HG03159 (cell line): ENCODE results near the gene SAPCD1.
"Not testable (repeated sequence)": the region's sequence is repeated elsewhere in the genome, so short reads cannot be mapped to it uniquely, and the experiment has no call there.

ENCODE experiments used
- ATAC-seq: cut with Tn5 transposase; IDR thresholded peaks from one replicate; pipeline ENCODE4 v1.9.1; 2021; ENCODE audit warnings: mild to moderate bottlenecking, moderate library complexity; ENCODE audit not compliant: unreplicated experiment

SAPCD1 gene

GRCh38 chr6:31776485-31776988 is 14.1 kb downstream of the SAPCD1 start:
- no peak for ATAC-seq

- ATAC-seq, result peak; percentile 54
Measured at GRCh38 chr6:31776989-31777666, 14.7 kb downstream of the SAPCD1 start, which contains the start of gene VWA7. Gene VWA7, minus strand, starts transcription at chr6:31777328. Its CDS starts 549 bp downstream, at chr6:31776779.

- ATAC-seq, result no peak
Measured at GRCh38 chr6:31777667-31778050, 15.2 kb downstream of the SAPCD1 start.

- no peak for ATAC-seq
Measured at GRCh38 chr6:31778193-31778592, 15.7 kb downstream of the SAPCD1 start.

GRCh38 chr6:31778999-31779885 is 16.8 kb downstream of the SAPCD1 start:
- ATAC-seq, result no peak

GRCh38 chr6:31779908-31780307 is 17.5 kb downstream of the SAPCD1 start:
- no peak for ATAC-seq

GRCh38 chr6:31780507-31781243 is 18.2 kb downstream of the SAPCD1 start:
- ATAC-seq, result no peak

GRCh38 chr6:31781244-31782125 is 19.0 kb downstream of the SAPCD1 start:
- no peak for ATAC-seq

- ATAC-seq, result no peak
Measured at GRCh38 chr6:31782126-31782855, 19.8 kb downstream of the SAPCD1 start.

GRCh38 chr6:31784098-31784925 is 21.9 kb downstream of the SAPCD1 start:
- ATAC-seq, result no peak

GRCh38 chr6:31785475-31785874 is 23.0 kb downstream of the SAPCD1 start:
- no peak for ATAC-seq

- ATAC-seq, result no peak
Measured at GRCh38 chr6:31791324-31792089, 29.1 kb downstream of the SAPCD1 start.

GRCh38 chr6:31792090-31792374 is 29.6 kb downstream of the SAPCD1 start:
- ATAC-seq, result no peak

- no peak for ATAC-seq
Measured at GRCh38 chr6:31792761-31793171, 30.3 kb downstream of the SAPCD1 start.

GRCh38 chr6:31793927-31794245 is 31.4 kb downstream of the SAPCD1 start:
- not testable (repeated sequence) for ATAC-seq

GRCh38 chr6:31794294-31794865 is 31.9 kb downstream of the SAPCD1 start:
- no peak for ATAC-seq

GRCh38 chr6:31794866-31795615 is 32.6 kb downstream of the SAPCD1 start:
- ATAC-seq, result no peak
